Measurements from ENCODE around the gene SLC34A3. TPM values are rescaled to one million over a fixed set of nuclear protein-coding genes. Genes with fewer than 3 reads are reported as not detected.

The SLC34A3 gene
- total RNA-seq, 4 donors from 2014 or later: 0.11 to 1.7 (median 0.38) TPM; not detected in 1

DNA sequence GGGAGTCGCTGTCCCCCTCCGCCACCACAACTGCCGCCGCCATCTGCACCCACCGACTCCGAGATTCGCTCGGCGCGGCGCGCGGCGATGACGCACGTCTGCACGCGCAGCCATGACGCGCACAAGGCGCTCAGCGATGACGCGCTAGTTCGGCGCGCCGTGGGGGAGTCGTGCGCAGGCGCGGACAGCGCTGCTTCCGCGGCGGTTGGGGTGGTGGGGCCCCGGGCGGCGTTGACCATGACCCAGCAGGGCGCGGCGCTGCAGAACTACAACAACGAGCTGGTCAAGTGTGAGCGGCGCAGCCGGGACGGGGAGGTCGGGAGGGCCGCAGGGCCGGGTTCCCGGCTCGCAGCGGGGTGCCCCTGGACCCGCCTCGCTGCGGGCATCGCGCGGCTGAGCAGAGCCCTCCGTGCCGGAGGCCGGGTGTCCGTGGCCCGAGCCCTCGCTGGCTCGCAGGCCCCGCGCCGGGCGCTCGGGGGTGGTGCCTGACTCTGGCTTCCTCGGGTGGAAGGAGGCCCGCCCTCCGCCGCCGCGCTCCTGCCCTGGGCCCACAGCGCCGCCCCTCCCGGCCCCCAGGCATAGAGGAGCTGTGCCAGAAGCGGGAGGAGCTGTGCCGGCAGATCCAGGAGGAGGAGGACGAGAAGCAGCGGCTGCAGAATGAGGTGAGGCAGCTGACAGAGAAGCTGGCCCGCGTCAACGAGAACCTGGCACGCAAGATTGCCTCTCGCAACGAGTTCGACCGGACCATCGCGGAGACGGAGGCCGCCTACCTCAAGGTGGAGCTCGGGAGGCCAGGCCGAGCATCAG lies 42.0 kb upstream of the SLC34A3 start, which contains the start of the genes ANAPC2 and SSNA1:
Gene ANAPC2 (minus strand): TSS at position 71 of the 807 bp plus-strand sequence. CDS start 28 bp downstream, at position 43.
Gene SSNA1 (plus strand): TSS at position 187 of the 807 bp plus-strand sequence. CDS start 51 bp downstream, at position 238.
- 0% methylated on average over 25 of the region's 98 CpGs; no CpG with 5 or more reads in 1 of the 2 donors for WGBS, 2 donors
- no peaks in the 10 kb centered on the region for H3K9me3 ChIP-seq
- H3K4me3 ChIP-seq: peak within 1 kb of the TSS; percentile 78 to 100 (median 88)
- peak; percentile 62 for DNase-seq
- intact Hi-C loops (cut with DNase I): loop anchor here (10.0 kb wide), 1 partner anchor 46 kb away; the partner anchor contains the start of gene SLC34A3
- H3K4me1 ChIP-seq: peaks cover 41 to 74% (median 43%) of the 10 kb centered on the region in 3 donors
- H3K27me3 ChIP-seq: no peaks in the 10 kb centered on the region
- H3K27ac ChIP-seq: peak within 1 kb of the TSS; percentile 85 to 99 (median 98)
- TF ChIP-seq POLR2A (IDR thresholded peaks at IDR 0.05): peak in 3 of 4 donors; percentile 89 to 93 (median 92)
- peak in 4 of 6 experiments; percentile 16 to 73 (median 36) for TF ChIP-seq CTCF (IDR thresholded peaks at IDR 0.05)
- H3K36me3 ChIP-seq: peaks cover 25 to 79% (median 32%) of the 10 kb centered on the region in 3 donors

GRCh38 chr9:137189297-137190295 lies 41.1 kb upstream of the SLC34A3 start:
- DNase-seq: no peak
- WGBS, 2 donors: 3 to 14% methylated on average over 3 to 7 of the region's 23 CpGs
- Histone ChIP-seq H3K4me3 (peak overlapping the region; percentile 78 to 100 (median 88)), H3K36me3 (peaks cover 22 to 70% (median 27%) of the 10 kb centered on the region in 3 donors), H3K9me3 (no peaks in the 10 kb centered on the region), H3K27me3 (no peaks in the 10 kb centered on the region), H3K27ac (peak overlapping the region; percentile 85 to 99 (median 98)), H3K4me1 (peaks cover 49 to 82% (median 50%) of the 10 kb centered on the region in 3 donors)
- intact Hi-C loops (cut with DNase I): loop anchor here (10.0 kb wide), 1 partner anchor 45 kb away; the partner anchor contains the start of gene SLC34A3
- TF ChIP-seq CTCF (IDR thresholded peaks at IDR 0.05) (no peak), POLR2A (IDR thresholded peaks at IDR 0.05) (no peak)

GRCh38 chr9:137190315-137190856 lies 40.3 kb upstream of the SLC34A3 start:
- 44 to 64% methylated on average over 2 to 3 of the region's 9 CpGs for WGBS, 2 donors
- no peak for DNase-seq
- H3K4me3 ChIP-seq: peak overlapping the region in 3 of 4 donors; percentile 78 to 100 (median 90)
- TF ChIP-seq POLR2A (IDR thresholded peaks at IDR 0.05): no peak
- peak in 1 of 6 experiments; percentile 32 for TF ChIP-seq CTCF (IDR thresholded peaks at IDR 0.05)
- peaks cover 56 to 82% (median 58%) of the 10 kb centered on the region in 3 donors for H3K4me1 ChIP-seq
- intact Hi-C loops (cut with DNase I): no loop called here
- H3K9me3 ChIP-seq: no peaks in the 10 kb centered on the region
- no peaks in the 10 kb centered on the region for H3K27me3 ChIP-seq
- H3K27ac ChIP-seq: peak overlapping the region; percentile 85 to 99 (median 98)
- peaks cover 18 to 62% (median 20%) of the 10 kb centered on the region in 3 donors for H3K36me3 ChIP-seq

GRCh38 chr9:137191245-137191644 lies 39.5 kb upstream of the SLC34A3 start:
- Histone ChIP-seq H3K4me3 (no peak overlapping the region), H3K9me3 (no peaks in the 10 kb centered on the region), H3K27ac (peak overlapping the region in 3 of 4 donors; percentile 85 to 99 (median 98)), H3K36me3 (peaks cover 13 to 54% (median 18%) of the 10 kb centered on the region in 3 donors), H3K4me1 (peaks cover 57 to 82% (median 61%) of the 10 kb centered on the region in 3 donors), H3K27me3 (no peaks in the 10 kb centered on the region)
- intact Hi-C loops (cut with DNase I): no loop called here
- TF ChIP-seq POLR2A (IDR thresholded peaks at IDR 0.05): no peak
- no peak for TF ChIP-seq CTCF (IDR thresholded peaks at IDR 0.05)
- WGBS, 2 donors: 100% methylated on average over 1 of the region's 3 CpGs
- no peak for DNase-seq

All from esophagus squamous epithelium (tissue), 5 donors.